Stimulated activated naive CD4-positive, alpha-beta T cell (primary cell): ENCODE data around the gene TEX9.
"Not testable (repeated sequence)": the region's sequence is repeated elsewhere in the genome, so short reads cannot be mapped to it uniquely, and the experiment has no call there.

ENCODE experiments used
- DNase-seq, 6 experiments: peaks; one replicate each; lab custom pipeline; 2025; lab: John Stamatoyannopoulos, UW

The TEX9 gene

DNA sequence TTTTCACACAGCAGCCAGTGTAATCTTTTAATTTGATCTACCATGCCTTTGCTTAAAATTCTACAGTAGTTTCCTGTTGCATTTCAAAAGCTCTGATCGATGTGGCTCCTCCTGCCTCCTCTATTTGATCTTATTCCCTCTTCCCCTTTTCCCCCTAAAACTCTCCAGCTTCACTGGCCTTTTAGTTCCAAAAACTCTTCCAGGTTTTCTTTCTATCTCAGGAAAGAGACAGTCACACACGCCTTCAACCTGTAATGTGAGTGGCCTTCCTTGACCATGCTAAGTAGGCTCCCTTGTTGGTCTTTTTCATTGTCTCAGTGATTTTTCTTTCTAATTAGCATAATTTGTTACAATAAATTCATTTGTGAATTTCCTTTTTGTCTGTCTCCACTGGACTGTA lies 985 bp downstream of the TEX9 start:
- no peak for DNase-seq

GRCh38 chr15:56367156-56367555 lies 1.9 kb downstream of the TEX9 start:
- DNase-seq = no peak

DNA sequence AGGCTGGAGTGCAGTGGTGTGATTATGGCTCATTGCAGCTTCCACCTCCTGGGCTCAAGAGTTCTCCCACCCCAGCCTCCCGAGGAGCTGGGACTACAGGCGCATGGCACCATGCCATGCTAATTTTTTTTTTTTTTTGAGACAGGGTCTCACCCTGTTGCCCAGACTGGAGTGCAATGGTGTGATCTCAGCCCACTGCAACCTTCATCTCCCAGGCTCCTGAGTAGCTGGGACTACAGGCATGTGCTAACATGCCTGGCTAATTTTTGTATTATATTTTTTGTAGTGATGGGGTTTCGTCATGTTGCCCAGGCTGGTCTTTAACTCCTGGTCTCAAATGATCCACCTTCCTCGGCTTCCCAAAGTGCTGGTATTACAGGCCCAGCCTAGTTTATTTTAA lies 4.0 kb downstream of the TEX9 start:
- DNase-seq = no peak

GRCh38 chr15:56371495-56372147 lies 6.4 kb downstream of the TEX9 start:
- no peak for DNase-seq

DNA sequence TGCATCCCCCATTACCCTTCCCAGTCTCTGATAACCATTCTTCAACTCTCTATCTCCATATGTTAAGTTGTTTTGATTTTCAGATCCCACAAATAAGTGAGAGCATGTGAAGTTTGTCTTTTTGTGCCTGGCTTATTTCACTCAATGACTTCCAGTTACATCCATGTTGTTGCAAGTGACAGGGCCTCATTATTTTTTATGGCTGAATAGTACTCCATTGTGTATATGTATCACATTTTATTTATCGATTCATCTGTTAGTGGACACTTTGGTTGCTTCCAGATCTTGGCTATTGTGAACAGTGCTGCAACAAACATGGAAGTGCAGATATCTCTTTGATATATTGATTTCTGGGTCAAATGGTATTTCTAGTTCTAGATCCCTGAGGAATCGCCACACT lies 9.5 kb downstream of the TEX9 start:
- not testable (repeated sequence) for DNase-seq

GRCh38 chr15:56377822-56378221 lies 12.6 kb downstream of the TEX9 start:
- not testable (repeated sequence) for DNase-seq

- no peak for DNase-seq
Observed at GRCh38 chr15:56383010-56383409, 17.8 kb downstream of the TEX9 start.

- DNase-seq = no peak
Observed at GRCh38 chr15:56385908-56386307, 20.7 kb downstream of the TEX9 start.

- no peak for DNase-seq
Observed at GRCh38 chr15:56390739-56391267, 25.6 kb downstream of the TEX9 start.

GRCh38 chr15:56393277-56393676 lies 28.1 kb downstream of the TEX9 start:
- DNase-seq = no peak

DNA sequence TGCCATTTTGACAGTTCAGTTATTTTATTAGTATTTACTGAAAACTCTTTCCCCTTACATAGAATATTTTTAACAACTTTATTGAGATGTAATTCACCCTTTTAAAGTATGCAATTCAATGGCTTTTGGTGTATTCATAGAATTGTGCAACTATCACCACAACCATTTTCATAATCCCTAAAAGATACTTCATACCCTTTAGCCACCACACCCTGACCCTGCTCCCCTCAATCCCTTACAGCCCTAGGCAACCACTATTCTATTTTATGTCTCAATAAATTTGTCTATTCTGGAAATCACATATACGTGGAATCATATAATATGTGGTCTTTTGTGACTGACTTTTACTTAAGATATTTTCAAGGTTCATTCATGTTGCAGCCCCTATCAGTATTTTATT lies 29.7 kb downstream of the TEX9 start:
- no peak for DNase-seq

- not testable (repeated sequence) for DNase-seq
Observed at GRCh38 chr15:56397325-56397724, 32.1 kb downstream of the TEX9 start.

DNA sequence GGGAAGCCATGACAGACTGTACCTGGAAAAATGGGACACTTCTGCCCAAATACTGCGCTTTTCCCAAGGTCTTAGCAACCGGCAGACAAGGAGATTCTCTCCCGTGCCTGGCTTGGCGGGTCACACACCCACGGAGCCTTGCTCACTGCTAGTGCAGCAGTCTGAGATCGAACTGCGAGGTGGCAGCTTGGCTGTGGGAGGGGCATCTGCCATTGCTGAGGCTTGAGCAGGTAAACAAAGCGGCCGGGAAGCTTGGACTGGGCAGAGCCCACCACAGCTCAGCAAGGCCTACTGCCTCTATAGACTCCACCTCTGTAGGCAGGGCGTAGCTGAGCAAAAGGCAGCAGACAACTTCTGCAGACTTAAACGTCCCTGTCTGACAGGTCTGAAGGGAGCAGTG lies 34.0 kb downstream of the TEX9 start:
- not testable (repeated sequence) for DNase-seq

GRCh38 chr15:56410721-56411120 lies 45.5 kb downstream of the TEX9 start:
- DNase-seq = no peak

DNA sequence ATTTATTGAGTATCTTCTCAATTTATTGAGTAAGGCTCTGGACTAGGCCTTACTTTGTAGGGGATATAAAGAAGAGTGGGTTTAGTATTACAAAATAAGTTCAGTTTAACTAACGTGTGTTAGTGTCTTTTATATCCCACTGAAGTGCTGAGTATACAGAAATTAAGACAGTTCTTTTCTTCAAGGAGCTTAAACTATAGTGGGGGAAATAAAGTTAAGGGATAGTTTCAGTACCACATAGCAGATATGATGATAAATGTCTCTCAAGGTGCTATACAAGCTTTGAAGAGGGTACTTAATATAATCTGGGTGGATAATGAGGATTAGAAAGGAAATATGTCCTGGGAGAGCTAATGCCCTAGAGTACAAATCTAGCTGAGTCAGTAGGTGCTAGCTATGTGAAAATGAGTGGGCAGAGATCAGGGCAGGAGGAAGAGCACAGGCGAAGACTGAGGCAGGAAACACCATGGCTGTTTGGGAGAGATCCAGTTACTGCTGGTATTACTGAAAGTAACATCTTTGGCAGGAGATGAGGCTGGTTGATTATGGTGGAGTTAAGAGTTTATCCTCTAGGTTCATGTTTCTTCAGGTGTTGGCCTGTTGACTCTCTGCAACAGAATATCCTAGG lies 46.0 kb downstream of the TEX9 start:
- no peak for DNase-seq

GRCh38 chr15:56413114-56413733 lies 48.0 kb downstream of the TEX9 start:
- DNase-seq = not testable (repeated sequence)

DNA sequence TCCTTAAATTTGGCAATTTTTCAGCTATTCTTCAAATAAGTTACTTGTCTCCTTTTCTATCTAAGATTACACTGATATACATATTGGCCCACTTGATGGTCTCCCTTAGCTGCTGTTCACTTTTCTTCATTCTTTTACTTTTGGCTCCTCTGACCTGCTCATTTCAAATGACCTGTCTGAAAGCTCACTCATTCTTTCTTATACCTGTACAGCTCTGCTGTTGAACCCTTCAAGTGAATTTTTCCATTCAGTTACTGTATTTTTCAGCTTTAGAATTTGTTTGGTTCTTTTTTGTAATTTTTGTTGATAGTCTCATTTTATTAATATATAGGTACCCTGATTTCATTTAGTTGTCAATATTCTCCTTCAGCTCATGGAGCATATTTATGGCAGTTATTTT lies 60.0 kb downstream of the TEX9 start:
- no peak for DNase-seq

DNA sequence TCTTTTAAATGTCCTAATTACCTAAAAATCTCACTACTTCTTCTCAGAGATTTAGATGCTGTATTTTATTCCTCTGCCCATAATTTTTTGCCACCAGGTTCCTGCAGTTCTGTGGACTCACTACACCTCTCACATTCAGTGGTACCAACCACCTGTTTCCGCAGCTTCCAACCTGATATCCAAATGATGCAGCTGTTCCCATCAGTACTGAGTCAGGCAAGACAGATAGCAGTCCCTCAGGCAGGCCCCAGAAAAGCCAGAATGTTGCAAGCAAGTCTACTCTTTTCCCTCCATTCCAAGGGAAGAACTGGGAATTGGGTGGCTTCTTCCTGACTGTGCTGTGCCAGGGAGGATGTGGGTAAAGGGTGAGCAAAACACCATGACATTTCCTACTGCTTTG lies 60.8 kb downstream of the TEX9 start:
- DNase-seq = no peak

DNA sequence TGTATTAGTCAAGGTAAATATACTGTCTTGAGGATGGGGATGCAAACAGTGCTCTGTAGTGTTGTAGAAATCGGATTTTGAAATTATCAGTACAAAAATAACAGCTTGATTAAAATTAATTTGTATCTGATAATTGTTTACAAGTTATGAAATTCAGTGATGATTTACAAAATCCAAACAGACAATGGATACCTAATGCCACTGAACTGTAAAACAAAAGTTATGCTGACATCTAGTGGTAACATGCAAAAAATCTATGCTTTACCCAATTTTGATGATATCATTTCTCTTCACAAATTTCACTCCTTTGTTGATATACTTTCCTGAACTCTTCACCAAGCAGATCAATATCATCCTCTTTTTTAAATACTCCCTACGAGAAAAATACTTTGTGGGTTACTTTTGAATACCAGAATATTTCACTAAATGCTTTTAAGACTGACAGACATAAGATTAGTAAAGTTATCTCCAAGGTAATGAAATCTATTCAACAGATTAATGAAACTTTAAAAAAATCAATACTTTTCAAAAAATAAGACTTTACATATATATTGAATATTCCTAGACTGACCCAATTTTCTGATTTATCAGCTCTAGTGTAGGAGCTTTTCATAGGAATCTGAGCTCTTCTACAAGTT lies 63.7 kb downstream of the TEX9 start:
- peak in 1 of 6 experiments; percentile 11 for DNase-seq

- DNase-seq = no peak
Observed at GRCh38 chr15:56432304-56432703, 67.1 kb downstream of the TEX9 start.

DNA sequence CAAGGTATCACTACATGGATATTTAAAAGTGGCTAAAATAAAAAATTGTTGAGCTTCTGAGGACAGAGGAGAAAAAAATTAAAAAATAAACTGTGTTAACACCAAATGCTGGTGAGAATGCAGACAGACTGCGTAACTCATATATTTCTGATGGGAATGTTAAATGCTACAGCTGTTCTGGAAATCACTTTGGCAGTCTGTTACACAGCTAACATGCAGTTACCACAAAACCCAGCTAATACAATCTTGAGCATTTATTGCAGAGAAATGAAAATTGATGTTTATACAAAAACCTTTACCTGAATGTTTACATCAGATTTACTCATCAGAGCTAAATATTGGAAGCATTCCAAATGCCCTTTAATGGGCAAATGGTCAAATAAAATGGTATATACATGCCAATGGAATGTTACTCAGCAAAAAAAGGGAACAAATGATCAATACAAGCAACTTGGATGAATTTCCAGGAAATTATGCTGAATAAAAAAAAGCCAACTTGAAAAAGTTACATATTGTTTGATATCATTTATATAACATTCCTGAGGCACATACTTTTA lies 75.1 kb downstream of the TEX9 start:
- no peak for DNase-seq

DNA sequence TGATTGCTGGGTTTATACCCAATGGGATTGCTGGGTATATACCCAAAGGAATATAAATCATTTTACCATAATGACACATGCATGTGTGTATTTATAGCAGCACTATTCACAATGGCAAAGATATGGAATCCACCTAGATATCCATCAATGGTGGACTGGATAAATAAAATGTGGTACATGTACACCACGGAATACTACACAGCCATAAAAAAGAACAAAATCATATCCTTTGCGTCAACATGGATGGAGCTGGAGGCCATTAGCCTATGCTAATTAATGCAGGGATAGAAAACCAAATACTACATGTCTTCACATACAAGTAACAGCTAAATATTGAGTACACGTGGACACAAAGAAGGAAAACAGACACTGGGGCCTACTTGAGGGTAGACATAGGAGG lies 77.1 kb downstream of the TEX9 start:
- DNase-seq = no peak
